CD4-positive, alpha-beta T cell treated with Interleukin-2 at 100 ng/mL for 4 hours (primary cell): ENCODE measurements around the gene COX5A.
"Not testable (repeated sequence)": the region's sequence is repeated elsewhere in the genome, so short reads cannot be mapped to it uniquely, and the experiment has no call there.

ENCODE experiments used
- DNase-seq: peaks from one replicate; pipeline ENCODE4 v3.0.0-alpha.2; 2020; ENCODE audit warnings: low spot score

The COX5A gene

DNA sequence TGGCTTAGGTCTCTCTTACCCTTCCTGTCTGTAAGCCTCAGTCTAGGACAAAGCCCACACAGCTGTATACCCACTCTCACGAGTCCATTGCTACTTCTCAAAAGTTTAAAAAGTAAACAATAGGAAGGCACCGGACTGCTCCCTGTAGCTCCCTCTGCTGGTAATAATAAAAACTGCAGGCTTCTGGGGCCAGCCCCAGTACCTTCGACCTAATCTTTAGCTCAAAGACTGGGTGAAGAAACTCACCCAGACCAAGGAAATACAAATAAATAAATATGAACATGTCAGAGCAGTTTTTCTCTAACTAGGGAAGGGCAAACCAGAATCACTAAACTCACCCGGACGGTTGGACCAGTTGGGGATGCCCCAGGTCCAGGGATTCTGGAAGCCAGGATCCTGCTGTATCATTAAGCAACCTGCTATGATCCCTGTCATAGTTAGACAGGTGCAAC, 36.2 kb downstream of the COX5A start:
- peak; percentile 84 for DNase-seq

DNA sequence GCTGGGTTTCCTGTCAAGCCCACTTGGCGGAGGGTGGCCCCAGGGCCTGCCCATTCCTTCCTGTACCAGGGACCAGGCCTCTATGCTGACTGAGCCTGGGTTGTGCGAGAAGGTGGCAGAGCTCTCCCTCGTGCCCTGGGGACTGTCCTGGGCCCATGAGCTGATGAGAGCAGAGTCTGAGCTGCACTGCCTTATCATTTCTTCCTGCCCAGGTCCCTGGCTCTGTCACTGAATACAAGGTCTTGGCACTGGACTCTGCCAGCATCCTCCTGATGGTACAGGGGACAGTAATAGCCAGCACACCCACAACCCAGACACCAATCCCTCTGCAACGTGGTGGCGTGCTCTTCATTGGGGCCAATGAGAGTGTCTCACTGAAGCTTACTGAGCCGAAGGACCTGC, 40.6 kb downstream of the COX5A start:
- no peak for DNase-seq

DNA sequence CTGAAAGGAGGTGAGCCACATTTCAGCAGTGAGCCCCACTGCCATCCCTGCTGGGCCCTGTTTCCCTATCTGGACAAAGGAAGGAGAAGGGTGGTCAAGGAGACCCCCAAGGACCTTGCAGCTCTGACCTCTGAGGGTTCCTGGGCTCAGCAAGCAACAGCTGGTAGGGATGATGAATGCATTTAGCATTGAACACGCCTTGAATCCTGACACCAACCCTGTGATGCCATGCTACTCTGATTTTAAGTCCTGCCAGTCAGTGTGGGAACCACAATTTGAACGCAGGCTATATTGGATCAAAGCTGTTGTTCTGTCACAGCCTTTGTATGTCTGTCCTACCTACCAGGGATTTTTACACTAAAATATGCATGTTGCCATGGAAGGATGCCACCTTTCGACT, 41.6 kb downstream of the COX5A start:
- DNase-seq: no peak

DNA sequence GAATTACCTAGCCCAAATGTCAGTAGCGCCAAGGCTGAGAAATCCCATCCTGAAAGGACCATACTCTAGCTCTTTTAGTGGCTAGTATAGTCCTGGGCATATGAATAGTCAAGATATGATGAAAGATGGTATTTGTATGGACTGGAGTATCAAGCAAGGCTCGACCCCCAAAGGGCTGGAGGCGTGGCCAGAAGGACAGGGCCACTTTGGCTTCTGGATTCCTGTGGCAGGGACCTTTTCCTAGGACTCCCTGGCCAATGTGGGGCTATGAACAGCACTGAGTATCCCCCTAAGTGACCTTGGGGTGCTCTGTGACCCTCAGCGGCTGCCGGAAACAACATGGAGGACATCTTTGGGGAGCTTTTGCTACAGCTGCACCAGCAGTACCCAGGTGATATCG, 42.0 kb downstream of the COX5A start:
- DNase-seq: no peak

DNA sequence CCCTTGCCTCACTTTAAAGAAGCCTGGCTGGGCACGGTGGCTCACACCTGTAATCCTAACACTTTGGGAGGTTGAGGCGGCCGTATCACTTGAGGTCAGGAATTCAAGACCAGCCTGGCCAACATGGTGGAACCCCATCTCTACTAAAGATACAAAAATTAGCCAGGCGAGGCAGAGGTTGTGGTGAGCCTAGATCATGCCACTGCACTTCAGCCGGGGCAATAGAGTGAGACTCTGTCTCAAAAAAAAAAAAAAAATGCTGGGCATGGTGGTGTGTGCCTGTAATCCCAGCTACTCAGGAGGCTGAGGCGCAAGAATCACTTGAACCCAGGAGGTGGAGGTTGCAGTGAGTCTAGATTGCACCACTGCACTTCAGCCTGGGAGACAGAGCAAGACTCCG, 43.5 kb downstream of the COX5A start:
- DNase-seq: not testable (repeated sequence)

DNA sequence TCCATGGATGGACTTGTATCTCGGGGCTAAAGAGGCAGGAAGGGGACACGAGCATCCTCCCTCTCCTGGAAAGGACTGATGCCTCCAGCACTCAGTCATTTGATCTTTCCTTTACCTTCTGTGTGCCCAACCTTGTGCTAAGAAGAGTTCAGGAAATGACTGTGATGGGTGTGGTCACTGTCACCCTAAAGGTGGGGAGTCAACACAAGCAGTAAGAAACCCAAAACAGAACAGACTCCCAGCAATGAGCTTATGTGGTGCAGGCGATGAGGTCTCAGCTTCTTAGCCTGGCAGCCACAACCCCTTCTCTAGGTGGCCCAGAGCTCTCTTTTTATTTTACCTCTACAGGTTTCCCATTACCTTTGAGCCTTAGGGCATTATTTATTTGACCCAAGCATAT, 44.2 kb downstream of the COX5A start:
- peak; percentile 80 for DNase-seq

DNA sequence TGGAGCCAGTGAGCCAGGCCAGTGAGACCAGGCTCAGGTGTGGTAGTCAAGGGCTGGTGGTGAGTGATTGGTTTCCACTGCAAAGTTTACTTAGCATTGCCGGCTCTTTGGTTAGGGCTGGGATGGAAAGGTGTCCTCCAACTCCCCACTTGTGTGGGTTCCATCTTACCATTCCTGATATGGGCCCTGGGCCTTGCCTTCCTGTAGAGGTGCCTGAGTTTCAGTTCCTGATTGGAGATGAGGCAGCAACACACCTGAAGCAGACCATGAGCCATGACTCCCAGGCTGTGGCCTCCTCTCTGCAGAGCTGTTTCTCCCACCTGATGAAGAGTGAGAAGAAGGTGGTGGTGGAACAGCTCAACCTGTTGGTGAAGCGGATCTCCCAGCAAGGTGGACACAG, 44.9 kb downstream of the COX5A start:
- no peak for DNase-seq

DNA sequence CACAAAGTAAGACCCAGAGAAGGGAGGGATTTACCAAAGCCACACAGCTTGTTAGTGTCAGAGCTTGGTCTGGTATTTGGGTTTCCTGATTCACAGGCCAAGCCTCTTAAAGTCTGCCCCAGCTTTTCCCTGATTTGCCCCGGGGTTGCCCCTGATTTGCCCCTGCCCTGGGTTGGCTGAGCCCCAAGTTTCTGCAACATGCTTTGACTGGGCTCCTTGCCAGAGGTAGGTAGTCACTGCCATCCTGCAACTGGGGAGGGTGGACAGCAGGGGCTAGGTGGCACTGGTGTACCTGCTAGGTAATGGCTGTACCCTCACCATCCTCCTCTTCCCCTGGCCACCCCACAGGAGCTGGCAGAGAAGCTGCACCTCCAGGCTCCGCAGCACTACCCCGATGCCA, 45.6 kb downstream of the COX5A start:
- no peak for DNase-seq

DNA sequence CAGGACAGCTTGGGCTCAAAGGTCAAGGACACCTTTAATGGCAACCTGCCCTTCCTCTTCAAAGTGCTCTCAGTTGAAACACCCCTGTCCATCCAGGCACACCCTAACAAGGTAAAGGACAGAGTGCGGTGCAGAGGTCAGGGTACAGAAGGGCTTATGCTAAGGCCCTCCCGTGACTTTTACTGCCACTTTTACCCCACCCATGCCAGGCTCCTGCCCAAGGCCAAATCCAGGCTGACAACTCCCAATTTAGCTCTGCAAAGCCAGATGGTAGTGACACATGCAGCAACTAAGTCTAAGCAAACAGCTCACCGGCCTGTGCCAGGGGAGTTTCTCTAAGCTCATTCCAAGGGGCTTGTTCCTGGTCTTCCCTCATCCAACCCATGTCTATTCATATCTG, 46.4 kb downstream of the COX5A start:
- DNase-seq: no peak

DNA sequence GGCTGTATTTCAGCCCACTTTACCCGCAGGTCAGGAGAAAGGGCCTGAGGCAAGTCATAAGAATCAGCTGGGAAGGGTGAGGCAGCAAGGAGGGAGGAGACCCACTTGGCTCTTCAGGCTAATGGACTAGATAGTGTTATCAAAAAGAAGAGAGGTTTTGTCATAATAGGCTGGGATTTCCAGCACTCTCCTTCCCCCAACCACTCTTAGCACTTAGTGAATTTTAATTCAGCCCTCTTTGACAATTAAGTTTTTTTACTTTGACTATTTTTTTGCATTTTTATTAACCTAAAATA, 47.3 kb downstream of the COX5A start:
- no peak for DNase-seq

DNA sequence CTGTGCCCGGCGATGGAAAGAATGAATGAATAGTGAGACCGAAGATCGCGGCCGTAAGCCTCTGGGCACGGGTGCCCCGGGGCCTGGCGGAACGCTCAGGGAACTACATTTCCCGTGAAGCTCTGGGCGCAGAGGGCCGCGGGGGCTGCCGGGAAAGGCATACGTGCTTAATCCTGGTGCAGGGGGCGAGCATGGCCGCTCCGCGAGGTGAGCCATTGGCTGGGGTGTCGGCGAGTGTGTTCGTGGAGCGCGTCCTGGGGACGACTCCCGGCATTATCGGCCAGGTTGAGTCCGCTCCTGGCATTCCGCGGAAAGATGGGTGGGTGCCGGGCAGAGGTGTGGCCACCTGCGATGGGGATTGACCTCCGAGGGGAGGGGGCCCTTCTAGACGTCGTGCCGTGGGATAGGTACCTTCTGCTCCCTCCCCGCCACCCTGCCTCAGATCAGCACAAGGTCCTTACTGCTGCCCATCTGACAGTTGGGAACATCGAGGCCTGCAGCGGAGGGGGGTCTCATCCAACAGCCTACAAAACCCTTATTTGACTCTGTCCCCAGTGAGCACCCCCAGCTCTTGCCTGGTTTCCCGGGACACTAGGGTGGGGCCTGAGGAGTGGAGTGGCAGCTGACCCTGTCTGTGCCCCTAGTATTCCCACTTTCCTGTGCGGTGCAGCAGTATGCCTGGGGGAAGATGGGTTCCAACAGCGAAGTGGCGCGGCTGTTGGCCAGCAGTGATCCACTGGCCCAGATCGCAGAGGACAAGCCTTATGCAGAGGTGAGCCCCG, 47.8 kb downstream of the COX5A start, which contains the start of gene MPI:
Gene MPI, plus strand, starts transcription at position 160 of the 782 bp plus-strand sequence. Its CDS starts 32 bp downstream, at position 192.
- peak; percentile 85 for DNase-seq

DNA sequence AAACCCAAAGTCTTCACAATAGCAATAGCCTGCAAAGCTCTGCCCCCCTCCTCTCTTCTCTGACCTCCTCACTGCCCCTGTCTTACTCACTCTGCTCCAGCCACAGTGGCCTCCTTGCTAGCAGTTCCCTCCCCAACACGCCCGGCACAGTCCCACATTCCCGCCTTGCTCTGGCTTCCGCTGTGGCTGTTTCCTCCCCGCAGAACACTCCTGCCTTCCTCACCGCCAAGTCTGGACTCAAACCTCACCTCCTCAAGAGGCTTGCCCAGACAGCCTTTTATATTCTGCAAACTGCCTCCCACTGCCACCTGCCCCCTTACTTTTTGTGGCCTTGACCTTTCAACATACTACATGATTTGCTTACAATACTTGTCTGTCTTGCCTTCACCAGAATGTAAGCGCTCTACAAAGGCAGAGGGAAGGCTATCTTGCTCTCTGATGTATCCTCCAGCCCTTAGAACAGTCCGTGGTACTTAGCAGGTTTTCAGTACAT, 48.4 kb downstream of the COX5A start:
- DNase-seq: no peak

DNA sequence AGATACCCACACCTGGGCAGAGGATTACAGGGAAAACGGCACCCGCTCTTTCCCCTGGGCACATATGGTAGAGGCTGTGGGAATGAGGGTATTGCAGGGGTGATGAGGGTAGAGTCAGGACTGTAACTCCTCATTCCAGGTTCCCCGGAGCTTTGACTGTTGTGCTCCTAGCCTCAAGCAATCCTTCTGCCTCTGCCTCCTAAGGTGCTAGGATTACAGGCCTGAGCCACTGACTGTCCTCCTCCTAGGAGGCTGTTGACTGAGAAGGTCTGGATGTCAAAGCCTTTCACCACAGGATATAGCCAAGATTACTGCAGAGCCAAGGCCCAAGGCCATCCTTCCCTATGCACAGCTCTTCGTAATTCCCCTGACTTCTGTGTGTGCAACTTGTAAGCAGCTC, 49.2 kb downstream of the COX5A start:
- DNase-seq: no peak

DNA sequence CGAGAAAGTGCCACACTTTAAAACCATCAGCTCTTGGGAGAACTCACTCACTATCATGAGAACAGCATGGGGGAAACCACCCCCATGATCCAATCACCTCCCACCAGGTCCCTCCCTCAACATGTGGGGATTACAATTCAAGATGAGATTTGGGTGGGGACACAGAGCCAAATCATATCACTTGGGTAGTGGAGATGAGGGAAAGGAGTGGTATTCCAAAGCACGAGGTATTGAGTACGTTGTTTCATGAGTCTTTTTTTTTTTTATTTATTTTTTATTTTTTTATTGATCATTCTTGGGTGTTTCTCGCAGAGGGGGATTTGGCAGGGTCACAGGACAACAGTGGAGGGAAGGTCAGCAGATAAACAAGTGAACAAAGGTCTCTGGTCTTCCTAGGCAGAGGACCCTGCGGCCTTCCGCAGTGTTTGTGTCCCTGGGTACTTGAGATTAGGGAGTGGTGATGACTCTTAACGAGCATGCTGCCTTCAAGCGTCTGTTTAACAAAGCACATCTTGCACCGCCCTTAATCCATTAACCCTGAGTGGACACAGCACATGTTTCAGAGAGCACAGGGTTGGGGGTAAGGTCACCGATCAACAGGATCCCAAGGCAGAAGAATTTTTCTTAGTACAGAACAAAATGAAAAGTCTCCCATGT, 50.2 kb downstream of the COX5A start:
- DNase-seq: not testable (repeated sequence)

DNA sequence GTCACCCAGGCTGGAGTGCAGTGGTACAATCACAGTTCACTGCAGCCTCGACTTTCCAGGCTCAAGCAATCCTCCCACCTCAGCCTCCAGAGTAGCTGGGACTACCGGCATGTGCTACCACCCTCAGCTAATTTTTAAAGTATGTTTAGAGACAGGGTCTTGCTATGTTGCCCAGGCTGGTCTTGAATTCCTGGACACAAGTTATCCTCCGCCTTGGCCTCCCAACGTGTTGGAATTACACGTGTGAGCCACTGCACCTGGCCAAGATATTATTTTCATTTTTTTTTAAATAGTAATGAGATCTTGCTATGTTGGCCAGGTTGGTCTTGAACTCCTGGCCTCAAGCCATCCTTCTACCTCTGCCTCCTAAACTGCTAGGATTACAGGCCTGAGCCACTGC, 52.4 kb downstream of the COX5A start:
- DNase-seq: no peak

DNA sequence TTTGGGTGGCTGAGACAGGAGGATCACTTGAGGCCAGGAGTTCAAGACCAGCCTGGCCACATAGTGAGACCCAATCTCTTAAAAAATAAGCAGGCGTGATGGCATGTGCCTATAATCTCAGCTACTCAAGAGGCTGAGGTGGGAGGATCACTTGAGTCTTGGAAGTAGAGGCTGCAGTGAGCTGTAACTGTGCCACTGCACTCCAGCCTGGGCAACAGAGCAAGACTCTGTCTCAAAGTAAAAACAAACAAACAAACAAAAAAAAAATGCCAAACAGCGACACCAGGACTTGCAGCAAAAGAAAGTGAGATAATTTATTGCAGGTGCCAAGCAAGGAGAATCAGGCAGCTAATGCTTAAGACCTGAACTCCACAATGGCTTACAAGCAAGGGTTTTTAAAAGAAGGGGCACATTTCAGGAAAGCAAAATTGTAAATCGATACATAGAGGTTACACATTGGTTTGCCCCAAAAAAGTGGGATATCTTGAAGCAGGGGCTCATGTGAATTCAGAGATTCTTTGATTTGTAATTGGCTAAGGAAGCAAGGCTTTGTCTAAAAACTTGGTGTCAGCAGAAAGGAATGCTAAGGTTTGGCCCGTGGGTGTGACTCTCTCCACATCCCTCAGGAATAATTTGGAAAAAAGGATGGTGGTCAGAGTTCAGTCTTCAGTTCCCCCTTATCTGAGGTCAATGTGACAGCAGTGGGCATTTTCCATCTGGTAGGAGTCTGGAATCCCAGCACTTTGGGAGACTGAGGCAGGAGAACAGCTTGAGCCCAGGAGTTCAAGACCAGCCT, 53.2 kb downstream of the COX5A start:
- DNase-seq: no peak

DNA sequence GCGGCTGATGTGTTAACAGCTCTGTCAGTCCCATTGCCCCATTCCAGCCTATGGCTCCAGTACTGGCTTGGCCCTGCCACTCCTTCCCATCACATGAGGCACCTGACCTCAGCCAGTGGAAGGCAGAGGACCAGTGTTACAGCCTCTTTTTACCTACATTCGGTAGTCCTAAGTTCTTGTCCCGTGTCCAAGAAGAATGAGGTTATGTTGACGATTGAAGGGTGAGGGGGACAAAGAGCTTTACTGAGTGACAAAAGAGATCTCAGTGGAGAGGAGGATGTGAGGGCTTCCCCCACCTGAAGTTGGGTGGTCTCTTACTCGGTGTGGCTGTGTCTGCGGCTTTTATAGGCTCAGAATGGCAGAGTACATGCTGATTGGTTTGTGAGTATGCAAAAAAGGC, 55.3 kb downstream of the COX5A start:
- DNase-seq: no peak

DNA sequence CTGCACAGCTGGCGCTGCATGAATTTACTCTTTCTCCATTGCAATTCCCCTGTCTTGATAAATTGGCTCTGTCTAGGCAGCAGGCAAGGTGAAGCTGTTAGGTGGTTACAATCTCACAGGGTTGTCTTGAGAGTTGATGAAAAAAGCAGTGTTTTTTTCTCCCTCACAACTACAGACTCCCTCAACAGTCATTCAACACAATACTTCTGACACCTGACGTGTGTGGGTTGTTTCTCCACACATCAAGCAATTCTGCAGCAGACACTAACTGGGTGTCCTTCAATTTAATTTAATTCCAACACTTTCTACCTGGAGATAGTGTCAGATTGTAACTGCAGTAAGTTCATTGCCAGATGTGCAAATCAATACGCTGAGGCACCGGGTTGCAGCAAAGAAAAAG, 59.6 kb downstream of the COX5A start:
- no peak for DNase-seq

DNA sequence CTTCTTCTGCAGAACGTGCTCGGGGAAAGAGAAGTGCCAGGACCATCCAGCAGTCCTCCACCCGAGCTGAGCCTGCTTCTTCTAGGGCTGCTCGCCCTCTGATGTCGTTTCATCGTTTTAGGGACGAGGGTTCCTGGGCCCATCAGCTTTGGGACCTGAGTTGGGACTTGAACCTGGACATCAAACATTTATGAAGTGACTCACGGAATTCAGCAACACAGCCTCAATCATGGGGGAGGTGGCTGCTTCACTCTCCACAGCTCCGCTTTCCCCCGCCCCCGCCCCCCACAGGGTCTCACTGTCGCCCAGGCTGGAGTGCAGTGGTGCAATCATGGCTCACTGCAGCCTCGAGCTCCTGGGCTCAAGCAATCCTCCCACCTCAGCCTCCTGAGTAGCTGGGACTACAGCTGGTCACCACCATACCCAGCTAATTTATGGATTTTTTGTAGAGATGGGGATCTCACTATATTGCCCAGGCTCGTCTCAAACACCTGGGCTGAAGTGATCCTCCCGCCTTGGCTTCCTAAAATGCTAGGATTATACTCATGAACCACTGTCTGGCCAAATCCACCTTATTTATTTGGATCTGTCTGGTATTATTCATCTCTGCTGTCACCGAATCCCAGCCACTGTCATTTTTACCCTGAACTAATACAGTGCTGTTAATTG, 64.0 kb downstream of the COX5A start:
- DNase-seq: no peak

DNA sequence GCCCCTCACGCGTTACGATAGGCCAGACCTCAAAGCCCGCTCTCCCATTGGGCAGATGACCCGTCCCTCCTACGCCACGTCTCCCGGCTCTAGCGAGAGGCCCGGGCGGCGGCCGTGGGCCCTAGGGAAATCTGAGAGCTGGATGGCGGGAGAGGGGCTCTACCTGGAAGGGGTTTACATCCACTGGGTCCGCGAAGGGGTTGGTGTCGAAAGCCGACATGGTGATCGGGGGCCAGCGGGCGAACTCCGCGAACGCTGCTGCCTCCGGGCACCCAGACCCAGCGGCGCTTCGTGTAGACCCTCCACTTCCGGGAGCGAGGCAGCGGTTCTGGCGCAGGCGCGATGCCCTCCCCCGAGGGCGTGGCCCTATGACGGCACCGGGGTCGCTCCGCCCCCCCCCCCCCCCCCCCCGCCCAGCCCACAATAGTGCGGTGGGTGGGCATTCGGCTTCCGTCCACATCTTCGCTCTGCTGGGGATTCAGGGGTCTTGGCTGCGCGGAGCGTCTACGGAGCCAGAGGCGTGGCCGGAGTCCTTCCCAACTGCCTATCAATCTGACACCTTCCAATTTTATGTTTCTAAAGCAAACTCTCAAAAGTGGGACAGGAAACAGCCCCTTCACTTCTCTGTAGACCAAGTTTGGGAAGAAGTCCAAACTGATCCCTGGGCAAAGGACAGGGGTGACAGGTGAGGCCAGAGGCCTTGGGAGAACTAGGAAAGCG, 64.7 kb downstream of the COX5A start, which contains the start of gene SCAMP2:
Gene SCAMP2, minus strand, starts transcription at position 330 of the 720 bp plus-strand sequence. Its CDS starts 110 bp downstream, at position 220.
- DNase-seq: peak; percentile 89

DNA sequence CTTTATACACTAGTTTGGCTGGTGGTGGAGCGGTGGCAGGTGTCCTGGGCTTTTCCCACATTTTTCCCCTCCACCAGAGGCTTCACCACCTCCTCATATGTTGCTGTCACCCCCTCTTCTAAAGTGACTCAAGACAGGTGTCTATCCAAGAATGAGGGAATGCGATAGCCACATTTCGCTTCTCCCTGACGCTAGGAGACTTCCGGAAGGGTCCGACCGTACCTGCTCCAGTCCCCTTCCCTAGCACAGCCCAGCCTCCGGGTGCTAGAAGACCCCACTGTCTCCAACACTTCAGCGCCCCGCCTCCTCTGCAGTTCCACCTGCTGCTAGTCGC, 65.2 kb downstream of the COX5A start:
- no peak for DNase-seq
